ENCODE results near the gene GOLGA6D.
"Not testable (repeated sequence)": the region's sequence is repeated elsewhere in the genome, so short reads cannot be mapped to it uniquely, and the experiment has no call there.

DNA sequence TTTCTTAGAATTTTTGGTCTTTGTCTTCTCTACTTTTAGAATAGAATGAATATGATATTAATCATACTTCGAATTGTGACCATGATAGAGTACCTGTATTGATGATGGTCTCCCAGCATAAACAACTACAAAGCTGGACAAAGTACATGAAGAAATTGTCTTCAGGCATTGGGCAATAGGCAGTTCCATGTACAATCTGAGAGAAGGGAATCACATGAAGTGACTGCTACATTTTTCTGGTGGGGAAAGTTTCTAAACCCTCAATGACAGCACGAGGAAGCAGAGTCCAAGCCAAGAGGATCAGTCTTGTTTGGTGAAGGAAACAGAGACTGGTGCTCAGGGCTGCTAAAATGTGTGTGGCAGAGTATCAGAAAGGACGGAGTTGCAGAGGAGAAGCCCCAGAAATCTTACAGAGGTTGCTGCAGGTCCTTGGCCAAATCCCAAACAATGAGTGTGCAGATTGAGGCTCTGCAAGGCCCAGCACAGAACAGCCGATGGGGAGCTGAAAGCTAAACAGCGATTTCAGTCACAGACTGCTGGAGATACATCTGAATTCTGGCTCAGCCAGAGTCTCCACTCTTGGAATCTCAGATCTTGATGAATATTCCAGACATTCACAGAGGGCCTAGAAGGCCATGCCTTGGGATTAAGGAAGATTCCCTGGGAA, 36.7 kb downstream of the GOLGA6D start:
- TF ChIP-seq, protein P1, sequence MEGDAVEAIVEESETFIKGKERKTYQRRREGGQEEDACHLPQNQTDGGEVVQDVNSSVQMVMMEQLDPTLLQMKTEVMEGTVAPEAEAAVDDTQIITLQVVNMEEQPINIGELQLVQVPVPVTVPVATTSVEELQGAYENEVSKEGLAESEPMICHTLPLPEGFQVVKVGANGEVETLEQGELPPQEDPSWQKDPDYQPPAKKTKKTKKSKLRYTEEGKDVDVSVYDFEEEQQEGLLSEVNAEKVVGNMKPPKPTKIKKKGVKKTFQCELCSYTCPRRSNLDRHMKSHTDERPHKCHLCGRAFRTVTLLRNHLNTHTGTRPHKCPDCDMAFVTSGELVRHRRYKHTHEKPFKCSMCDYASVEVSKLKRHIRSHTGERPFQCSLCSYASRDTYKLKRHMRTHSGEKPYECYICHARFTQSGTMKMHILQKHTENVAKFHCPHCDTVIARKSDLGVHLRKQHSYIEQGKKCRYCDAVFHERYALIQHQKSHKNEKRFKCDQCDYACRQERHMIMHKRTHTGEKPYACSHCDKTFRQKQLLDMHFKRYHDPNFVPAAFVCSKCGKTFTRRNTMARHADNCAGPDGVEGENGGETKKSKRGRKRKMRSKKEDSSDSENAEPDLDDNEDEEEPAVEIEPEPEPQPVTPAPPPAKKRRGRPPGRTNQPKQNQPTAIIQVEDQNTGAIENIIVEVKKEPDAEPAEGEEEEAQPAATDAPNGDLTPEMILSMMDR (conservative IDR thresholded peaks at IDR 0.05) = not testable (repeated sequence)
- TF ChIP-seq ZFX (IDR thresholded peaks at IDR 0.05) = not testable (repeated sequence)

Data from C4-2B (cell line).